ENCODE measurements around the gene ADAT1.
A peak's percentile ranks its signal among the peaks of the same experiment; 100 is the strongest.

DNA sequence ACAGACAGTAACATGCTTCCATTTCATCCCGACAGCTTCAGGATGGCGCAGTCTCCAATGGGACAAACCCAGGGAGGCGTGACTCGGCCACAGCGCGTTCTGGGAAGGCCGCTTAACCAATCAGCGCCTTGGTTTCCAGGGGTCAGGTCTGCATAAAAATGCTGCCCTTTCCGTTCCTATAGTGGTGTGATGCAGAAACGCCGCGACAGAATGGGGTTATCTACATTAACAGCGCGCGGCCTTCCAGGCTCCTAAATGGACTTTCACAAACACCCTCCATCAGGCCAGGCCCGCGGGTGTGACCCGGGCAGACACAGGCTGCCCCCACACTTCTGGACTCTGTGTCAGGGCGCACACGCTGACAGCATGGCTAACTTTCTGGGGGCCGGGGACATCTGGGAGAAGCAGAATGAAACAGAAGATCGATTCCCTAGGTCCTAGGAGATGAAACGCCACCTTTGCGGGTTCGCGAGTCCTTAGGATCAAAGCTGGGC is 67.8 kb downstream of the ADAT1 start:
- no peak for TF ChIP-seq CTCF (IDR thresholded peaks at IDR 0.05)
- peak in 1 of 2 donors; percentile 27 for TF ChIP-seq POLR2A (IDR thresholded peaks at IDR 0.05)
